ES-I3 (cell line): ENCODE results near the gene TNNC1.

Experiments
- H3K36me3 ChIP-seq: 2 replicates; pipeline ENCODE4 v1.6.1; 2013; ENCODE audit warnings: mild to moderate bottlenecking, low read length, control low read depth, moderate library complexity; ENCODE audit not compliant: insufficient read depth
- H3K4me1 ChIP-seq: 2 replicates; pipeline ENCODE4 v1.6.1; 2013; ENCODE audit warnings: mild to moderate bottlenecking, control low read depth, low read length; ENCODE audit not compliant: insufficient read depth
- H3K9ac ChIP-seq: 2 replicates; pipeline ENCODE4 v1.6.1; 2013; ENCODE audit warnings: low read depth, mild to moderate bottlenecking, low read length, moderate library complexity
- H3K9me3 ChIP-seq: 2 replicates; pipeline ENCODE4 v1.6.1; 2013; ENCODE audit warnings: mild to moderate bottlenecking, low read length, moderate library complexity; ENCODE audit not compliant: control insufficient read depth, insufficient read depth

Gene TNNC1

GRCh38 chr3:52402706-52403270 lies 51.1 kb downstream of the TNNC1 start:
- no peaks in the 10 kb centered on the region for H3K4me1 ChIP-seq
- peaks cover 25% of the 10 kb centered on the region for H3K36me3 ChIP-seq

GRCh38 chr3:52402101-52402521 lies 51.7 kb downstream of the TNNC1 start:
- H3K9ac ChIP-seq: no peak overlapping the region
- H3K36me3 ChIP-seq: peaks cover 19% of the 10 kb centered on the region

More at GRCh38 chr3:52402706-52403270, 51.1 kb downstream of the TNNC1 start:
- Histone ChIP-seq H3K9me3 (no peaks in the 10 kb centered on the region), H3K9ac (no peak overlapping the region)

GRCh38 chr3:52401551-52401950 lies 52.3 kb downstream of the TNNC1 start:
- Histone ChIP-seq H3K4me1 (no peaks in the 10 kb centered on the region), H3K36me3 (peaks cover 16% of the 10 kb centered on the region), H3K9ac (no peak overlapping the region), H3K9me3 (no peaks in the 10 kb centered on the region)

More at GRCh38 chr3:52402101-52402521, 51.7 kb downstream of the TNNC1 start:
- no peaks in the 10 kb centered on the region for H3K9me3 ChIP-seq
- no peaks in the 10 kb centered on the region for H3K4me1 ChIP-seq
